ENCODE data around the gene NOD2. TPM values are rescaled to one million over a fixed set of nuclear protein-coding genes. Genes with fewer than 3 reads are reported as not detected.

NOD2 gene
- total RNA-seq, 6 donors from 2014 or later = 8.5 to 27.2 (median 11.2) TPM

- ATAC-seq (ENCODE audit: low FRiP score in 2 of 2) (no peak), DNase-seq (no peak)
- Histone ChIP-seq H3K4me1 (no peaks in the 10 kb centered on the region), H3K27me3 (no peaks in the 10 kb centered on the region), H3K9me3 (no peaks in the 10 kb centered on the region), H3K36me3 (peaks cover 0 to 11% (median 1%) of the 10 kb centered on the region in 4 donors), H3K4me3 (no peak overlapping the region), H3K27ac (no peak overlapping the region)
- TF ChIP-seq EP300 (IDR thresholded peaks at IDR 0.05) = no peak
- no peak for TF ChIP-seq POLR2AphosphoS5 (IDR thresholded peaks at IDR 0.05)
- no peak for TF ChIP-seq POLR2A (IDR thresholded peaks at IDR 0.05)
- no peak for TF ChIP-seq CTCF (IDR thresholded peaks at IDR 0.05)
- 73 to 83% methylated on average over 6 of the region's 6 CpGs for WGBS, 2 donors
These were observed 38.0 kb downstream of the NOD2 start for GRCh38 chr16:50731130-50731988.

- Histone ChIP-seq H3K27me3 (no peaks in the 10 kb centered on the region), H3K9me3 (no peaks in the 10 kb centered on the region), H3K36me3 (peaks cover 0 to 6% (median 1%) of the 10 kb centered on the region in 4 donors), H3K27ac (no peak overlapping the region), H3K4me3 (no peak overlapping the region), H3K4me1 (no peaks in the 10 kb centered on the region)
- ATAC-seq (ENCODE audit: low FRiP score in 2 of 2) (no peak), DNase-seq (no peak)
- WGBS, 2 donors = 81 to 83% methylated on average over 10 of the region's 10 CpGs
- TF ChIP-seq POLR2AphosphoS5 (IDR thresholded peaks at IDR 0.05) = no peak
- TF ChIP-seq CTCF (IDR thresholded peaks at IDR 0.05) = no peak
- TF ChIP-seq POLR2A (IDR thresholded peaks at IDR 0.05) = no peak
- no peak for TF ChIP-seq EP300 (IDR thresholded peaks at IDR 0.05)
These were observed 38.8 kb downstream of the NOD2 start for GRCh38 chr16:50731989-50732832.

- TF ChIP-seq EP300 (IDR thresholded peaks at IDR 0.05) = no peak
- TF ChIP-seq CTCF (IDR thresholded peaks at IDR 0.05) = no peak
- TF ChIP-seq POLR2AphosphoS5 (IDR thresholded peaks at IDR 0.05) = no peak
- TF ChIP-seq POLR2A (IDR thresholded peaks at IDR 0.05) = no peak
- Histone ChIP-seq H3K9me3 (no peaks in the 10 kb centered on the region), H3K36me3 (peaks cover 0 to 6% (median 1%) of the 10 kb centered on the region in 4 donors), H3K4me1 (no peaks in the 10 kb centered on the region), H3K4me3 (no peak overlapping the region), H3K27ac (no peak overlapping the region), H3K27me3 (no peaks in the 10 kb centered on the region)
- ATAC-seq (ENCODE audit: low FRiP score in 2 of 2) = no peak
- 88 to 96% methylated on average over 4 to 7 of the region's 7 CpGs for WGBS, 2 donors
- no peak for DNase-seq
These were observed 40.1 kb downstream of the NOD2 start for GRCh38 chr16:50733468-50733867.

GRCh38 chr16:50735629-50736122, 42.3 kb downstream of the NOD2 start:
- Histone ChIP-seq H3K27me3 (no peaks in the 10 kb centered on the region), H3K4me3 (no peak overlapping the region), H3K27ac (no peak overlapping the region), H3K9me3 (no peaks in the 10 kb centered on the region), H3K36me3 (peaks cover 0 to 6% (median 1%) of the 10 kb centered on the region in 4 donors), H3K4me1 (peaks cover 0 to 2% (median 1%) of the 10 kb centered on the region in 4 donors)
- TF ChIP-seq EP300 (IDR thresholded peaks at IDR 0.05) (no peak), POLR2AphosphoS5 (IDR thresholded peaks at IDR 0.05) (no peak), CTCF (IDR thresholded peaks at IDR 0.05) (no peak), POLR2A (IDR thresholded peaks at IDR 0.05) (no peak)
- ATAC-seq (ENCODE audit: low FRiP score in 2 of 2) (peak in 1 of 2 donors; percentile 11), DNase-seq (no peak)
- 68 to 69% methylated on average over 7 of the region's 7 CpGs for WGBS, 2 donors

Data from upper lobe of left lung (tissue), 6 donors.